Left lung (tissue), 10 donors: Measurements from ENCODE around the gene ANGPTL1. TPM values are rescaled to one million over a fixed set of nuclear protein-coding genes. Genes with fewer than 3 reads are reported as not detected.

Experiments used
- ATAC-seq: fragments of 200-7000 bp; cut with Tn5 transposase; one replicate; pipeline ENCODE4 v1.9.1; 2020; ENCODE audit warnings: moderate library complexity
- DNase-seq, 4 donors: peaks; one replicate each; pipeline ENCODE4 v3.0.0-alpha.2; 2013 to 2020
- H3K27ac ChIP-seq, 2 donors: fragments of 200-600 bp; sonication (generic) in 1 of 2; one replicate each; pipeline versions ENCODE4 v1.5.0 to v1.8.0; 2020 to 2021
- H3K27me3 ChIP-seq, 2 donors: fragments of 200-600 bp; sonication (generic) in 1 of 2; one replicate each; pipeline versions ENCODE4 v1.5.0 to v1.8.0; 2020 to 2021
- H3K36me3 ChIP-seq, 2 donors: fragments of 200-600 bp; sonication (generic) in 1 of 2; one replicate each; pipeline versions ENCODE4 v1.5.0 to v1.8.0; 2020 to 2021
- H3K4me1 ChIP-seq, 2 donors: fragments of 200-600 bp; one replicate each; pipeline ENCODE4 v1.8.0; 2021
- H3K4me3 ChIP-seq, 2 donors: fragments of 200-600 bp; sonication (generic) in 1 of 2; one replicate each; pipeline versions ENCODE4 v1.5.0 to v1.8.0; 2020 to 2021; ENCODE audit warnings: mild to moderate bottlenecking in 1 of 2
- H3K9me3 ChIP-seq, 2 donors: fragments of 200-600 bp; sonication (generic) in 1 of 2; one replicate each; pipeline versions ENCODE4 v1.5.0 to v1.8.0; 2020 to 2021
- CTCF ChIP-seq, 2 donors: fragments of 200-600 bp; sonication (generic) in 1 of 2; IDR thresholded peaks; one replicate each; pipeline versions ENCODE4 v1.5.0 to v1.8.0; 2021; ENCODE audit warnings: antibody characterized with exemption in 2 of 2
- intact Hi-C, 2 donors: fragments of 100-400 bp; cut with DNase I; formaldehyde crosslinking; loops; one replicate each; pipeline versions ENCODE4 v1.11.2 to v1.14.2; 2022
- polyA plus RNA-seq, 6 donors: library from polyadenylated mRNA; unstranded; fragments of 120-200 nt; gene quantifications; one replicate each; pipeline ENCODE4 v1.2.1, GENCODE V29; 2013; ENCODE audit not compliant: insufficient read length in 6 of 6
- total RNA-seq, 2 donors: library from RNA; stranded (reverse); fragmentation: NEBNext Ultra II Directional; extraction: Animal tissue kit (Norgen Biotek cat#: 25700); gene quantifications; one replicate each; pipeline ENCODE4 v1.2.1, GENCODE V29; 2021
- donor health status: DM: no; HTN: yes; CAD: no.
- donor health status: DM: no; HTN: no; CAD: no.

Gene ANGPTL1
- total and polyA plus RNA-seq, 8 donors: 8.4 to 19.2 (median 10.4) TPM

GRCh38 chr1:178846306-178846705 lies 24.6 kb downstream of the ANGPTL1 start:
- intact Hi-C loops: no loop called here
- ATAC-seq: no peak
- H3K27ac ChIP-seq: no peak overlapping the region

DNA sequence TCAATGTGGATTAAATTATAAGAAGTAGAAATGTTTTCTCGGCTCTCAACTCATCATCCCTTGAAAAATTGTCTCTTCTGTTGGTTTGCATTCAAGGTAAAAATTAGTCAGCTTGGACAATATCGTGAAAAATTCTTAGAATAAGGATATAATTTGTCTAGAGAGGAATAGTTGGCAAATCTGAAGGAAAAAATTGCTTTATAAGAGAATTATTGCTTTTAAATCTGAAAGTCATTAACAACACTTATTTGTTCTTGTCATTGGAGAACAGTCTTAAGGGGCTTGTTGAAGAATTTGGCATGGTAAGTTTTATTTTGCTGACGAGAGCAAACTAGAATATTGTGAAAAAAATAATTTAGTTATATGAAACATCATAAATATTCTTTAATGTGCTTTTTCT lies 26.4 kb downstream of the ANGPTL1 start:
- no peaks in the 10 kb centered on the region for H3K4me1 ChIP-seq
- no peak for TF ChIP-seq CTCF (IDR thresholded peaks at IDR 0.05)
- DNase-seq: no peak
- H3K9me3 ChIP-seq: no peaks in the 10 kb centered on the region
- intact Hi-C loops: no loop called here
- no peak overlapping the region for H3K27ac ChIP-seq
- H3K4me3 ChIP-seq: no peak overlapping the region
- no peaks in the 10 kb centered on the region for H3K36me3 ChIP-seq
- ATAC-seq: no peak
- no peaks in the 10 kb centered on the region for H3K27me3 ChIP-seq

More at GRCh38 chr1:178846306-178846705, 24.6 kb downstream of the ANGPTL1 start:
- no peak for DNase-seq
- TF ChIP-seq CTCF (IDR thresholded peaks at IDR 0.05): no peak
- Histone ChIP-seq H3K4me3 (no peak overlapping the region), H3K9me3 (no peaks in the 10 kb centered on the region), H3K4me1 (no peaks in the 10 kb centered on the region), H3K27me3 (no peaks in the 10 kb centered on the region), H3K36me3 (no peaks in the 10 kb centered on the region)

DNA sequence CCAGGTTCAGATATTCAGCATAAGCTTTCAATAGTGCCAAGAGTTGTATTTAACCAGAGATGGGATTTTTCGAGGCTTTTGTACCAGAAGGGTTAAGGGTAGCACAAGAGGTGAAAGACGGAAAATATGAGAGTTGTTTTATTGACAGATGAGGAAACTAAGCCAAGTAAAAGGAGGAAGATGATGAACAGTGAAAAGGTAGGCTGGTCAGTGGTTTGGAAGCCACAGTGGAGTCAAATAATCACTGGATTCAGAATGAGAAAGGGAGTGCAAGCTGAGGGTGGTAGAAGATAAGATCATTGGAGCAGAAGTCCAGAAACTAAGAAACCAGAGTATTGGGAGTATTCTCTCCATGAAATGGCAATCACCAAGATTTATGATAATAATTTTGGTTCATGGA lies 45.7 kb downstream of the ANGPTL1 start:
- no peaks in the 10 kb centered on the region for H3K27me3 ChIP-seq
- intact Hi-C loops: no loop called here
- no peak overlapping the region for H3K4me3 ChIP-seq
- ATAC-seq (no peak), DNase-seq (no peak)
- no peaks in the 10 kb centered on the region for H3K9me3 ChIP-seq
- no peaks in the 10 kb centered on the region for H3K4me1 ChIP-seq
- no peaks in the 10 kb centered on the region for H3K36me3 ChIP-seq
- no peak for TF ChIP-seq CTCF (IDR thresholded peaks at IDR 0.05)
- H3K27ac ChIP-seq: no peak overlapping the region

DNA sequence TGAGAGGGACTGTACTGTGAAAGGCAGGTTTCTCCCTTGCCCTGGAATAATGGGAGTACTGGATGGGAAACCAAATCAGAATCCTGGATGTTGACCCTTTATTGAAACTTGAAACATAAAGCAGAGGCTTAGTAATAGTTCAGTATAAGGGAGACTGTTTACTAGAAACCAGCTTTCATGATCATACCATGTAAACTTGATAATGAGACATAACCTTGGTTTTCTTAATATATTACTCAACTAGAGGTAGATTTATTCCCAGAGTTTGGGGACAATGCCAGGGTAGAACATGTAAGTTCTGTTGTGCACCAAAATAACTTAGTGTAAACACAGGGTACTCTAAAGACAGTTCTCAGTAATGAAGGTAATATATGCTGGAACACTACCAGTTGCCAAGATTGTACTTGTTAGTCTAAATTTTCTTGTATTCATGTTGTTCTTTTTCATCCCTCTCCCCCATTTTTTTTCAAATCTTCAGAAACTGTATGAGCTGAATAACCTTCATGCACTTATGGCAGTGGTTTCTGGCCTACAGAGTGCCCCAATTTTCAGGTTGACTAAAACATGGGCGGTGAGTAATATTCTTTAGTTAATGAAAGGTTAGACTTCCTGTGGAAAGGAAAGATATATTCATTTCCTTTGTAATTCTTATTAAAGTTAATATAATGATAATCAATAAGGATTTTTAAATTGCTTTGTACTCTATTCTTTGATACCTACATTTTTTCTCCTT lies 49.6 kb downstream of the ANGPTL1 start:
- Histone ChIP-seq H3K27ac (no peak overlapping the region), H3K36me3 (no peaks in the 10 kb centered on the region), H3K27me3 (no peaks in the 10 kb centered on the region), H3K4me1 (no peaks in the 10 kb centered on the region), H3K4me3 (no peak overlapping the region), H3K9me3 (no peaks in the 10 kb centered on the region)
- intact Hi-C loops: no loop called here
- no peak for DNase-seq
- no peak for ATAC-seq
- no peak for TF ChIP-seq CTCF (IDR thresholded peaks at IDR 0.05)

DNA sequence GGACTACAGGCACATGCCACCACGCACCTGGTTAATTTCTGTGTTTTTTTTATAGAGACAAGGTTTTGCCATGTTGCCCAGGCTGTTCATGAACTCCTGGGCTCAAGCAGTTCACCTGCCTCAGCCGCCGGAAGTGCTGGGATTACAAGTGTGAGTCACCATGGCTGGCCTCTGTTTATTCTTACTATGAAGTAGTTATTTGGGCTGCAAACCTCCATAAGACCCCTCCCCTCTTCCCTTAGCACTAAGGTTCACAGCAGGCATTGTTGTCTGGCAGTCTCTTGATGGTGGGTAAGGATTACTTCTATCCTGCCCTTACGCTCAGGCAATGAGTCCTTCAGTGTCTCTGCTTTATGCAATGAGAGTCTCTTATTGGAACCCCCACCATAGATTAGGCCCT lies 51.8 kb downstream of the ANGPTL1 start:
- intact Hi-C loops: no loop called here
- H3K4me3 ChIP-seq: no peak overlapping the region
- H3K36me3 ChIP-seq: no peaks in the 10 kb centered on the region
- ATAC-seq (no peak), DNase-seq (no peak)
- TF ChIP-seq CTCF (IDR thresholded peaks at IDR 0.05): no peak
- H3K27me3 ChIP-seq: no peaks in the 10 kb centered on the region
- no peaks in the 10 kb centered on the region for H3K9me3 ChIP-seq
- H3K4me1 ChIP-seq: no peaks in the 10 kb centered on the region
- H3K27ac ChIP-seq: no peak overlapping the region
